ENCODE results near the gene RAB8B.
"Not testable (repeated sequence)": the region's sequence is repeated elsewhere in the genome, so short reads cannot be mapped to it uniquely, and the experiment has no call there.

RAB8B gene

DNA sequence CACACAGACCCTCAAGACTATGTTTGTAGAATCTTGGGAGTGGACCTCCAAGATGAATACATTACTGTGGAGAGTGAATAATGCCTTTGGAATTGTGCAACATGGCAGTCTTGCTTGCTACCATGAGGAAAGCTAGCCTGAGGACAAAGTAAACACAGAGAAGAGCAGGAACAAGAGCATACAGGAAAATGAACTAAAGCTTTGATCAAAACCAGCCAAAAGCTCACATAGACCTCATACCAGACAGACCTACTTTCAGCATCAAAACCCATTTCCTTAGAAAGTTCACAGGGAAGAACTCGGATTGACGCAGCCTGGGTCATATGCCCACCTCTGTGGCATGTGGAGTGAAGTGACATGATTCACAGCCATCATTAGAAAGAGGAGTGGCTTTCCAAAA is 3.3 kb upstream of the RAB8B start:
- no peak for DNase-seq

DNA sequence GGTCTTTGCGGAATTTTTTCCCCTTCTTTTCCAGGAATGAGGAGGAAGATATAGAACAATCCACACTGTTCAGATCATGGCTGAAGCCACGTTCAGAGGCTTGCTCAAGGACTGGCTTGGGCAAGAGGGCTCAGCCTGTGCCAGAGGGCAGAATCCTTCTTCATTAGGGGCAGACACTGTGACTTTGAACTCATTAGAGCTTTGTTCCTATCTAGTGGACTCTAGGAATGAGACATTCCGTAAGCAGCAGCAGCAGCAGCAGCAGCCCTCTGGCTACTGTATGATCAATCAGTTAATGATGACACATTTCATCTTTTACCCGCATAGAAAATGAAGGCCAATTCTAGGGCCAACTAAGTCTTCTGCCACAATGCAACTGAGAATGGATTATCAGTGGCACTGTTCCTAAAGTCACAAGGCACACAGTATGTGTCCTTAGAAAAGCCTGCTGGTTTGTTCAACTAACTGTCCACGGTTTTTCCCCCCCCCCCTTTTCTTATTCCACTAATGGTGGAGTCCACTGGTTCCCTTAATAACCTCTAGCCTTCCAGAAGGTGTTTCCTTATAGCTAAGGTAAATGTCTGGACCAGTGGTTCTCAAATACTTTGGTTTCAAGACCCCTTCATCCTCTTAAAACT is 1.7 kb upstream of the RAB8B start:
- DNase-seq, result no peak

DNA sequence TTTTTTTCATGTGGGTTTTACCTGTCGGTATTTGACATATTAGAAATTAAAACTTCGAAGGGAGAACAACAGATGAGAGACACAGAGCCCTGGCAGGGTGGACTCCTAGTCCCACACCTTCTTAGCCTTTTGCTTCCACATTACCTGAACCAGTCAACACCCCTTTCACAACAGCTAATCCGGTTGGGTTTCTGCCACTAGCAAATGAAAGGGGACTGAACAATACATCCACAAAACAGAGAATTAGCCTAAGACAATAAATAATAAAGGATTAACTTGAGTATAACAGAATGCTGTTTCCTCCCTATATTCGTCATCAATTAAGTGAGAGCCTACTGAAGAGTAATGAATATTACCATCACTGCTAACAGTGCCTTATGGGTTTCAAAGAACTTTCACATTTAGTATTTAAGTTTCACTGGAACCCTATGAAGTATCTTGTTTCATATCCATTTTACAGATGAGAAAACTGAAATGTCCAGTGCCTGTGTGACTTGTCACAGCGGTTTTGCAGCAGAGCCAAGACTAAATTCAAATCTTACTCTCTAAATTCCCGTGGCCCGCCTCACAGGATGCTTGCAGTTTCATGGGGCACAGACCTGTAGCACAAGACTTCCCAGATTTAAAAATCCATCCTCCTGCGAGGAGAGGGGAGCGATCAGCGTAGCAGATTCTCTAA is 1.0 kb upstream of the RAB8B start:
- DNase-seq, result no peak

DNA sequence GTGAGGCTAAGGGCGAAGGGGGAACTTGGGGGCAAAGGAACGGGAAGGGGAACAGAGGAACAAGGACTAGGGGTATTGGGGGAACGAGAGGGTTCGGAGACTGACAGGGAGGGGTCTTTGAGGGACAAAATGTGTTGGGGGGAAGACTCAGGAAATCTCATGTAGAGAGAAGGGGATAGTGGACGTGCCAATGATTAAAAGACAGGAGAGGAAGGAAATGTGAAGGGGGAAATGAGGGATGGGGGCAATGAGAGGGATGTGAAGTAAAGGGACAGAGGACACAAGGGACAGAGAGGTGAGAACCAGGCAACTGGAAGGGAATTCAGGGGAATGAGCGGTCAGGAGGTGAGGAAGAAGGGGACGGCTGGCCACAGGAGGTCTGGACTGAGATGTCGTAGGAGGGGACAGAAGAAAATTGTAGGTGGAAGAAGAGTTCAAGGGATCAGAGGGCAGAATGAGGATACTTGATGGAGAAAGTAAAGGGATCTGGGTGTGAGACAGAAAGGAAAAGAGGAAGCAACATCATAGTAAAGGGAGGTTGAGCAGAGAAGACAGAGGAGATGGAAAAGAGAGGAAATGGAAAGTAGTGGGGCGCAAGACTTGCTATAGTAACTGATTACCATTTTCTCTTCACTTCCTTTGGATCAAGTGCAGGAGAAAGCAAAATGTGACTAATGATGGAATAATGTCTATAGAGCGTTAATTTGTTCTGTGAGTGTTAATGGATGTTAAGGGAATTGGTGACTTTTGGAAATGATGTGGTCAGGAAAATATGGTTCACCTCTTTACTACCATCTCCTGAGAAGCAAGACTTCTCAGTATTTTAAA is 749 bp downstream of the RAB8B start:
- DNase-seq, result no peak

DNA sequence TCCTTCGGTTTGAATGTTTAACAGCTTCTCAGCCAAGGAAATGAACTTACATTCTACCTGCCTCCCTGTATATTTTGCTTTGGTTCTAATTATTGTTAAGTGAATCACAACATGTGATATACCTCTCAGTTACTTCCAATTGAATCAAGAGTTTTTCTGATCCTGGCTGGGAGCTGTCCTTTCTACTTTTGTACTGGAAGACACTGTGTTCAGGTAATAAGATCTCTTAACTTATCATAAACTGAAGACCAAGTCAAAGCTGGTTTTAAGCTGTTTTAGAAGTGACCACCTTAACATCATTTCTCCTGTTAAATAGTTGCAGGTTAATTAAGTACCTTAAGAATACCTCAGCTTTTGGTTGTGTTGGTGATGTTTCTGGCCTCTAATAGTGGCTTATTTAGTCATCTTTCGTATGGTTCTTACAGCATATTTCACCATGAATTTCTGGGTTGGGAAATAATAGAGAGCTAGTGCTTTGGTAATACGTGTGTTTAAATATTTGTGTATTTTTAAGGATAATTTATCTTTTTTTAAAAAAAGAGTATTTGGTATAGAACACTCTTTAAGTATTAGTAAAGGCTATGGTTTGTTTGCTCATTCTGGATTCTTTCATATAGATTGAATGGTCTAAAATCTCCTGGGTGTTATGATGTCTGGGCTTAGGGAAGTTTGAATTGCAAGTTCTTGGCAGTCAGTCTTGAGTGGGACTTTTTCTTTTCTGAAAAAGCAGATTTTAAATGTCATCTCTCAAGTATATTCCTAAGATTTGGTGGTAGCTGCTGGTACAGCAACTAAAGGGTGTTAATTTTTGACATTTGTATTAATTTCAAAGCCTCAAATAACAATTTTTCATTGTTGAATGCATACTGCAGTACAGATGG is 1.6 kb downstream of the RAB8B start:
- DNase-seq, result no peak

DNA sequence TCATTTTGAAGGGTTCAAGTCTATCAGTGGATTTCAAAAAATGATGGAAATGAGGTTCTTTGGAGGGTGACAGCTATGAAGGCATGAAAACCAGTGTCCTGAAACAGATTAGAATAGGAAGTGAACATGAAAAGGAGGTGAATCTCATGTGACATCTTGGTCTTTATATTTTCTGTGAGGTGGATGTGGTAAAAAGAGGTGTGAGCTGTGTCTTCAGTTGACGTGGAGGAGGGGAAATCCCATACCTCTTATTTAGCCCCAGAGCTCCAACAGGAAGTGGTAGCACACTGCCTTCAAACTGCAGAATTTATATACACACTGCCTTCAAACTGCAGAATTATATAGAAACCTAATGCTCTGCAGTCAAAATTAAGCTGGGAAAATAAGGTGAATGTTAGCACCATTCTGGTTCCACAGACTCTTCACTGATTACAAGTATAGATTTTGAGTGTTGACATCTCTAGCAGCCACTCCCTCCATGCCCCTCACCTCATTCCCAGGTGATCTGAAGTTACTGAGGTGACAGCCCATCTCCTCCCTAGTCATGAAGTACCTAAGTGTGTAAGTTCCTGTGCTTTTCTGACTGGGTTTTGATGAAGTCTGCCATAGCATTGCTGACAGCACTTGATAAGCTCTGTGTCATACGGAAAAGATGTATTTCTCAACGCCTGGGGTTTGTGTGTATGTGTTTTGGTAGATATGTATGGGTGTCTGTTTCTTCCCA is 2.7 kb downstream of the RAB8B start:
- DNase-seq, result peak; percentile 66

DNA sequence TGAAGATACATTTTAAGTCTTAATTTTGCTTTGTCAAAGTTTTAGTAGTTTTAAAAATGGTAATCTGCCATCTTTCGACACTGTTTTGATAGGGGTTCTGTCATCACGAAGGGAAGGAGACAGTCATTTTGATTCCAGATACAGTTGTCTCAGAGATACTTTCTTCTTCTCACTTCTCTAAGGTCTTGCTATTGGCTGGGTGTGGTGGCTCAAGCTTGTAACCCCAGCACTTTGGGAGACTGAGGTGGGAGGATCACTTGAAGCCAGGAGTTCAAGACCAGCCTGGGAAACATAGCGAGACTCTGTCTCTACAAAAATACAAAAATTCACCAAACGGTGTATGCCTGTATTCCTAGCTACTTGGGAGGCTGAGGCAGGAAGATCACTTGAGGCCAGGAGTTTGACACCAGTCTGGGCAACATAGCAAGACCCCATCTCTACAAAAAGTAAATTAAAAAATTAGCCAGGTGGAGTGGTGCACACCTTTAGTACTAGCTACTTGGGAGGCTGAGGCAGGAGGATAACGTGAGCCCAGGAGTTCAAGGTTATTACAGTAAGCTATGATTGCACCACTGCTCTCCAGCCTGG is 3.3 kb downstream of the RAB8B start:
- DNase-seq, result no peak

DNA sequence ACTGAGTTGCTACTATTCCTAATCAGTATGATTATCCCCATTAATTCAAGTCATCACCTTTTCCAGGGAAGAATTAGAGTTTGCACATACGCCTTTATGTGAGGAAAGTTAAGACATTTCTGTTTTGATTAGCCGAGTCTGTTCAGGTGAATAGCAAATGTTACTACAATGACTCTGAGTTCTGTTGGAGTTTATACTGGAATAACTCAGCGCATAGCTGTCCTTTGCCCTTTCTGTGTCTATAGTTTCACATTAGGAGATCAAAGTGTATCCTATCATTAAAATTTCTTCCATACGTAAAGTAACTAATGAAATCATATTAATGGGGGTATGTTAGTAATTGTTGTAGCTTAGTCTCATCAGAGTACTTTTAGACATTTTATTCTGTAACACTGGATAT is 4.9 kb downstream of the RAB8B start:
- no peak for DNase-seq

DNA sequence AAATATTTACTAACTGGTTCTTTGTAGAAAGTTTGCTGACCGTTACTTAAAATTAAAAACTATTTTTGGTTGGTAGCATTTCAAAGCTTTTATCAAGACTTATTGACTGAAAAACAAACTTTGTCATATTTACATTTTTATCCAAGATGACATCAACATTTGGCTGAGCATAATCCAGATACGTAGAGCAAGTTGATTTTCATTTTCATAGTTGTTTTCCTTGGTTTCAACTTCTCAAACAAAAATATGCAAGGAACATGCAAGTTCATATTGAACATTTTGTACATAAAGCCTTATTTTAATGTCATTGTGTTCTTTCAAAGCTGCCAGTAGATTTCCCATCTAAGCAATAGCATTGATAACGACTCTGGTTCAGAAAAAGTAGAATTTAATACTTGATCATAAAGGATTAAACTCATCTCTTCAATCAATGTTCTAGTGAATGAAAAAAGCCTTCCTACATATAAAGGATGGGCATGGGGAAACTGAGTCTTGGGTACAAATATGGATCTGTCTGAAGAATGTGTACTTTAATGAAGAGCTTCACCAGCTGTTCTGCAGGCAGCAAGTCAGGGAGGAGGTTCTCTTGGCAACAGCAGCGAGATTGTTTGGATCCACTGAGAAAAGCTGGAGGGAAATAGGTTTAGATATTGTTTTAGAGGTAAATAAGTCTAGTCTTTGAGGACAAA is 5.6 kb downstream of the RAB8B start:
- no peak for DNase-seq

DNA sequence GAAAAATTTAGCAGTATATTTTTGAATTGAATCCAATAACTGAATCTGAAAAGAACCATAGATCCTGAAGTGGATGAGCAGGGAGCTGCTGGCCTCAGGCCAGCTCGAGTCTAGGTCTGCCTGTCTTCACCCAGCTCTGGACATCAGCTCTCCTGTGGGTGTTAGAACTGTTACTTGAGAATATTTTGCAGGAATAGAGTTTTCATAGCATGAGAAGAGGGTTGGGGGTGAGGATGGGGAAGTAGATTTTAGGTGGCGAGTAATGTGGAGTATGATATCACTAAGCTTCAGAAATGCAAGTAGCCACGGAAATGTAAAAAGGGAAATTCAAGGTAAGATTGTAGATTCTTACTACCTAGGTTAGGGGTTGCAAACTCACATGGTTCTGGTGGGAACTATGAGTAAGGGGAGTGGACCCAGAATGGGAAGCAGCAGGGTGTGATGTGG is 6.2 kb downstream of the RAB8B start:
- no peak for DNase-seq

DNA sequence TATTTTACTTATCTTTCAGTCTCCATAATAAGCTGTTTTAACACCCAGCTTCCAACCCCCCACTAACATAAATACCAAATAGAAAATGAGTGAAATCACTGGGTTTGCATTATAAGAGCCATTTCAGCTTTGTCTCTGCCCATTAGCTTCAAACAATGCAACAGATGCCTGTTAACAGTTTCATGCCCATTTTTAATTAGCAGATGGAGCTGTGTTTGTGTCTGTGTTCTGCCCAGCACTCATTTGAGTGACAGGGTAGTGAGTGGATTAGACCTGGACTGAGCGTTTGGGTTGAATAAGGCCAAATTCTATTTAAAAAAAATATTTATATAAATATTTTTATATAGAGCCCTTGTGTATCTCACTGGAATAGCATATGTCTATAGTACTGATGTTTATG is 7.4 kb downstream of the RAB8B start:
- no peak for DNase-seq

DNA sequence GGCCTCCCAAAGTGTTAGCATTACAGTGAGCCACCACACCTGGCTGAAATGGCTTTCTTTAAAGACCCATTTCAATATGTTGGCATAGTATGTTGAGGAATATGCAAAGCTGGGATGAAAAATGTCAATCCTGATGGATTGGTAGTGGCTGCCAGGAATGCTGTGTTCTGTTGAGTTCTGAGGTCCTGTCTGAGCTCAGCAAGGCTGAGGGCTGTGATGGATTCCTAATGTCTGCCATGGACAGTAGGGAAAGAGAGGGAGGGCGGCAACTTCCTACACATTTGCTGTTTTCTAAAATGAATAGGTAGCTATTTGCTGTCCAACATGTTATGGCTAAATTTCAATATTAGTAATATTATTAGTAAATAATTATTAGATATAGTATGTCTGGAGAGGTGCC is 8.2 kb downstream of the RAB8B start:
- no peak for DNase-seq

DNA sequence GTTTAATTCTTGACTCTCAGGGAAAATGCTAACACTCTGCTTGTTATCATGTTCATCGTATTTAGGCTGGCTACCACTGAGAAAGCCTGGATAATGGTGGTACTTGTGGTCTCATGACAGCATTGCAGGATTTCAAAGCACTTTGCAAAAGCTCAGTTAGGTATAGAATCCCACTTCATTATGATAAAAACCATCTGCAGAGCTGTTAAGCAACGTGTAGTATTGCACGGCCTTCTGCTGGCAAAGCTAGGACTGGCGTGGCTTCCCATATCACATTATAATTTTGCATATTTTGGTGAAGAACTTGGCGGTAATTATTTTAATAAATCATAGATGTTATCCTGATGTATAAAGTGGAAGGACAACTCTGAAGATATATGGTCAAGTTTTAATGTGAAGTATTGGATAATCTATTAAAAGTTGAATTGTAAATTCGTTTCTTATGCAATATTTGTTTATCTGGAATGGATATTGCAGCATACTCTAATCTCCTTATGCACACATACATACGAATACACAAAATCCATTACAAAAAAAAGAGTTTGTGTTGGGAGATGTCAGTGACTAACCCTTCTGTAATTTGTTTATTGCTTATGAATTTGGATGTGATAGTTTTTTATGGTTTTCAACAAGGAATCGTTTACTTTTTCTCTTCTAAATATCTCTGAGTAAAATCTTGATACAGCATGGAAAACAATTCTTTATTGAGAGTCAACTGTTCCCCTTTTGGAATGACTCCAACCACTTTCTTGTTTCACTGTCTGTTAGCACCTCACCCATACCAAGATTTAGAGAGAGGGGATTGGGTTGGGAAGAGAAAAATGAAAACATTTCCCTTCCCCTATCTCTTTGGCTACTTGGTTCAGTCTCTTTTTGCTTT is 9.2 kb downstream of the RAB8B start:
- no peak for DNase-seq

DNA sequence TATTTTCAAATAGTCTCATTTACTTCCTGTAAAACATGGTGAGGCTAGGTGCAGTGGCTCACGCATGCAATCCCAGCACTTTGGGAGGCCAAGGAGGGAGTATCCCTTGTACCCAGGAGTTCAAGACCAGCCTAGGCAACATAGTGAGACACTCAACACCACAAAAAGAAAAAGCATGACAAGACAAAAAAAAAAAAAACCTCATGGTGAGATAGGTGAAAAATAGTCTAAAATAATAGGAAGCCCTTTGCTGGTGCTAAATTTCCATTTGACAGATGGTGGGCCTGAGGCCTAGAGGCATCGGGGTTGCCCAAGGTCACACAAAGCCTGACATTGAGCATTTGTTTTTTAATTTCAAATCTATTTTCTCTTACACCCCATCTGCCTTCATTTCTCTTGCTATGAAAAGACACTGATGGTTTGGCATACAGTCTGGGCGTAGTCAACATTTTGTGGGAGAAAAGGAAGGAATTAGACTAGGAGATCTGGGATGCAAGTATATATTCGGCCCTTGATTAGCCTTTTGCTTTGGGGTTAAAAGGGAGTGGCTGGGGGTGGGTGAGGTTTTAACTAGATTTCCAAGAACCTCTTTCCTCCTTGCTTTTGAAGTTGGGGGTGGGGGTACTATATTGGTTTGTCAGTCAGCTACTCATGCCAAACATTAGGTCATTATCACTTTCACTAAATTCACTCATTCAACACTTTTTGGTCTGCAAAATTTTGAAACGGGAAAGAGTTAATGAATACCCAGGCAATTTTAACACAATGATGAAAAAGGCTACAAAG is 11.3 kb downstream of the RAB8B start:
- no peak for DNase-seq

DNA sequence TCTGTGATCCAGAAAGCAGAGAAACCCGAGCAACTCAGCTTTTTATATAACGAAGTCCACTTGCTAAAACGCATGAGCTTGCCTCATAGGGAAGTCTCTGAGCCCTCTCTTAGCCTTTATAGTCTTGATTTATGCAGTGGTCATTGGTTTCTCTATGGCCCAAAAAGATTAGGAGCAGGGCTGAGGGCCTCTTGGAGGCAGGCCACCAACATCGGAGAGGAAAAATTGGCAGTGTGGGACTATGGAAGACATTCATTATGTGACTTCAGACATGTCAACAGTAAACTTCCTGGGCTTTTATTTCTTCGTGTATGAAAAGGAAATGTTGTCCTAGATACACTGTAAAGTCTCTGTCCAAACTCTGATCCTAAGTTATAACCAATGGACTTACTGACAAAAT is 13.5 kb downstream of the RAB8B start:
- no peak for DNase-seq

DNA sequence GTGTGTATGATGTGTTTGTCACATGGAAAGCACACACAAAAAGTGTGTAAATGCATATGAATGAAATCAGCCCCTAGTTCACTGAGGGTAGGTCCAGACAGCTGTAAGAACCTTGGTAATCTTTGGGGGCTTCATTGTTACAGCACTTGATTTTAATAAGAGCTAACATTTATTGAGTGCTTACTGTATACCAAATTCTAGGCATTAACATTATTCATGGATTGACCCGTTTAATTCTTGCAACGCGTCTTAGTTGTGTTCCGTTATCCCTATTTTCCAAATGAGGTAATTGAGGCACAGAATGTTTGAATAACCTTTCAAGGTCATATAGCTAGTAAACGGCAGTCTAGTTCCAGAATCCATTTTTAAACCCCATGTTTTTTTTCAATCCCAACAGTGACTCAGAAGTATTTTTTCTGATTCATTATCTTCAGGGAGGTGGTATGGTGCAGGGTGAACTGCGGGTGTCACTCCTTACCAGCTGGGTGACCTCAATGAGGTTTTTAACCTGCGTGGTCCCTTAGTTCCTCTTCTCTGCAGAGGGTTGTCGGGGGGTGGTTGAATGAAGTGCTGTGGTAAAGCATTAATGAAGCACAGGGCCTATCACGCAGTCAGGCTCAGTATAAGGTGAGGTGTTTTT is 14.2 kb downstream of the RAB8B start:
- DNase-seq, result peak; percentile 47

DNA sequence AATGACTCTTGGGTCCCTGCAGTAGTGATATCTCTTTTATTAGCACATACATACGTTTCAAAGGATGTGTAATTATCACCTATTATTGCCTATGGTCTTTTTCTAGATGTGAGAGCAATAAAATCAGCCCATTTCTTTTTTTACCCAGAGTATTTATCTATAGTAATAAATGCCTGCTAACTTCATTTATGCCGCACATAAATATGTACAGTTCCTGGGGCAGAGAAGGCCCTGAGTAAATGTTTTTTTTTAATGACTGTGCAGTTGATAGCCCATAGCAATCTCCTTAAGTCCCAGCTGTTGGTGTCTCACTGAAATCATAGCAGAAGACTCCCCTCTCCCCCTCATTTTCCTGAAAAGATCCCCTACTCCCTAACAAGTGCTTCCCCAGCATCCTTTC is 16.7 kb downstream of the RAB8B start:
- no peak for DNase-seq

DNA sequence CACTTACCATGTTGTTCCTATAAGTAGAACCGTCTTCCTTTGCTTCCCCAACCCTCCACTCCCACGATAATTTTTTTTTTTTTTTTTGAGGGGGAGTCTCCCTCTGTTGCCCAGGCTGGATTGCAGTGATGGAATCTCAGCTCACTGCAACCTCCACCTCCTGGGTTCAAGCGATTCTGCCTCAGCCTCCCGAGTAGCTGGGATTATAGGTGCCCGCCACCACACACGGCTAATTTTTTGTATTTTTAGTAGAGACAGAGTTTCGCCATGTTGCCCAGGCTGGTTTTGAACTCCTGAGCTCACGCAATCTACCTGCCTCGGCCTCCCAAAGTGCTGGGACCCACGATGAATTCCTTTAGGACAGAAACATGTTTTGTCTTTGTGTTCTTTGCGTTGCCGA is 19.4 kb downstream of the RAB8B start:
- not testable (repeated sequence) for DNase-seq

All from CD4-positive, alpha-beta T cell treated with Interleukin-17A for 4 hours (primary cell).